Measurements from ENCODE around the gene KCNK3.

- TF ChIP-seq CTCF (IDR thresholded peaks at IDR 0.05), result no peak
- no peak for TF ChIP-seq ZFX (IDR thresholded peaks at IDR 0.05; ENCODE audit: borderline replicate concordance)
Observed at GRCh38 chr2:26710145-26710544, 17.6 kb downstream of the KCNK3 start.
